ENCODE results near the gene DLX1. TPM values are rescaled to one million over a fixed set of nuclear protein-coding genes. Genes with fewer than 3 reads are reported as not detected.
A peak's percentile ranks its signal among the peaks of the same experiment; 100 is the strongest.
"Not testable (repeated sequence)": the region's sequence is repeated elsewhere in the genome, so short reads cannot be mapped to it uniquely, and the experiment has no call there.

Gene DLX1
- total RNA-seq = 21.6 TPM

DNA sequence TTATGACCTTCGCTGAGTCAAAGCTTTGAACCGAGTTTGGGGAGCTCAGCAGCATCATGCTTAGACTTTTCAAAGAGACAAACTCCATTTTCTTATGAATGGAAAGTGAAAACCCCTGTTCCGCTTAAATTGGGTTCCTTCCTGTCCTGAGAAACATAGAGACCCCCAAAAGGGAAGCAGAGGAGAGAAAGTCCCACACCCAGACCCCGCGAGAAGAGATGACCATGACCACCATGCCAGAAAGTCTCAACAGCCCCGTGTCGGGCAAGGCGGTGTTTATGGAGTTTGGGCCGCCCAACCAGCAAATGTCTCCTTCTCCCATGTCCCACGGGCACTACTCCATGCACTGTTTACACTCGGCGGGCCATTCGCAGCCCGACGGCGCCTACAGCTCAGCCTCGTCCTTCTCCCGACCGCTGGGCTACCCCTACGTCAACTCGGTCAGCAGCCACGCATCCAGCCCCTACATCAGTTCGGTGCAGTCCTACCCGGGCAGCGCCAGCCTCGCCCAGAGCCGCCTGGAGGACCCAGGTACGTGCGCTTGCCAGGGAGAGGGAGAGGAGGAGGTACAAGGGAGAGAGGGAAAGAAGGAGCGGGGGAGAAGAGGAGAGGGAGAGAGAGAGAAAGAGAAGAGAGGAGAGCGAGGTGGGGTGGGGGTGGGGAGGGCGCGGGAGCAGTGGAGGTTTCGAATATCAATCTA lies at the start of gene DLX1:
Gene DLX1, plus strand, starts transcription at position 48 of the 700 bp plus-strand sequence. Its CDS starts 171 bp downstream, at position 219.
- DNase-seq (ENCODE audit: low spot score in 2 of 2) = peak in 1 of 2 donors; percentile 12
- no peak for FAIRE-seq

DNA sequence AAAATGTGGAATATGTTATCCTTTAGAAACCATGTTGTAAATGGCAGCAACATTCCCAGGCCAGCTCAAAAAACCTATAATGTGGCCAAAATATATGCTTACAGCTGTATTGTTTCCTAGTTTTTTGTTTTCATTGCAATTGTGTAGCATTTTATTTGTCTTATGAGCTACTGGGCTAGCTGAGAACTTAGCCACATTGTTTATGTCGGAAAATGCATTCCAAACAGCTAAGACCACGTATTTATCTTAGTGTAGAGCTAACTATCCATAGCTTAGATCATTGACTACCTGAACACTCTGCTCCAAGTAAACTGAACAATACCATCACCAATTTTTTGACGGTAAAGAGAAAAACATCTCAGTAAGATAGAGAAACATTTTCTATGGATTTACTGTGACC lies 47.2 kb upstream of the DLX1 start:
- FAIRE-seq (no peak), DNase-seq (ENCODE audit: low spot score in 2 of 2) (no peak)

DNA sequence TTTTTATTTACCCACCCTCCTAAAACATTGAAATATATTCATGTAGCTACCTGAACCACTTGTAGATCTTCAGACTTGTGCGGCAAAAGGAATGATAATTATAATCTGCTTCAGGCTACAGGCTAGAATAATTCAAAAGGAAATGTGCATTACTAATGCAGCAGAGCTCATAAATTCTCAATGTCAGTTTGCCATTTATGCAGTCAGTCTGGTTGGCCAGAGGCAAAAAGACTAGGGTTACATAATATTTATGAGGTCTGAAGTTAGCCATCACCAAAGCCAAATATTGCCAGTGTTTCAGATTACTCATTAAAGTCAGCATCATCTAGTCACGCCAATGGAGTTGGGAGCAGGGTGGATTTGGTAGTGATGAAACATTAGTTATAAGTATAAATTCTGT lies 46.7 kb upstream of the DLX1 start:
- DNase-seq (ENCODE audit: low spot score in 2 of 2) (no peak), FAIRE-seq (no peak)

DNA sequence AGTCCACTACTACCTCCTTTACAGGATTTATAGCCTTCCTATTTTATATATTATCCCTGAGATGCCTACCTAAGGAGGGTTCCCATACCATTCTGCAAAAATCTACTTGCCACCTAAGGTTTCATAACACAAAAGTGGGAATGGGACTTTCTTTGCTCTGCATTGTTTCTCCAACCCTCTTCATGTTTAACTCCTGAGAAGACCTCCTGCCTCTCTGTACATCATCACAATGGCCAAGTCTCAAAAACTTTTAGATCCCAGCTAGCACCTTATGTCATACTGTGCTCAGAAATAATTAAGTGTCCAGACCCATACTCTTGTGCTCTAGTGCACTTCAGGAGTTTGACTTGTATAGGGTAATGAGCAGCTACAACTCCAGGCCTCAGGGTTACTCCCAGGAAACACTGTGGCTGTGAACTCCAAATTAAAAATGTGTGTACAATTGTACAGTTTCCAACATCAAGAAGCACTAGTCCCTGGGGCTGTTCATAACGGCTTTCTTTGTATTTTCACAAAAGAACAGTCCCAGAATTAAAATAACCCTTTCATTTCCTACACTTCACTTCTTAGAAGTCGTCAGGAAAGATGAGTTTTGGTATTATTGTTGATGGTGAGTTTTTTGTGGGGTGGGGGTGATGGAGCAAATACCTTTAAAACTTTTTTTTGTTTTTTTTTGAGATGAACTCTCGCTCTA lies 46.1 kb upstream of the DLX1 start:
- FAIRE-seq (no peak), DNase-seq (ENCODE audit: low spot score in 2 of 2) (no peak)

DNA sequence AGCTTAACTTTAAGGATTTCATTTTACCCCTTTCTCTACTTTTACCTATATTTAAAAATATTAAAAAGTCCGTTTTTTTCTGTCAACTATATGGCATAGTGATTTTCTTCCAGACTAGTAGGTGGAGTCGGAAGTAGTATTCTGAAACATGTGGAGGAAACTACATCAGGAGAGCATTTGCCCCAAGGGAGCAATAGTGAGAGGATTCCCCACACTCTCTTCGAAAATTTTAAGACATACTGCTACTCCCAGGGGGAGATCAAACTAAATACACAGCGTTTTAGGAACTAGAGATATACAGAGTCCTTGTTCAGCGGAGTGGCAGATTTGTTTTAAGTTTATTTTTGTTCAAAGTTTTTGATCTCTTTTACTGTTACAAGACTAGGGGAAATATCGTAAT lies 45.0 kb upstream of the DLX1 start:
- DNase-seq (ENCODE audit: low spot score in 2 of 2) = no peak
- no peak for FAIRE-seq

DNA sequence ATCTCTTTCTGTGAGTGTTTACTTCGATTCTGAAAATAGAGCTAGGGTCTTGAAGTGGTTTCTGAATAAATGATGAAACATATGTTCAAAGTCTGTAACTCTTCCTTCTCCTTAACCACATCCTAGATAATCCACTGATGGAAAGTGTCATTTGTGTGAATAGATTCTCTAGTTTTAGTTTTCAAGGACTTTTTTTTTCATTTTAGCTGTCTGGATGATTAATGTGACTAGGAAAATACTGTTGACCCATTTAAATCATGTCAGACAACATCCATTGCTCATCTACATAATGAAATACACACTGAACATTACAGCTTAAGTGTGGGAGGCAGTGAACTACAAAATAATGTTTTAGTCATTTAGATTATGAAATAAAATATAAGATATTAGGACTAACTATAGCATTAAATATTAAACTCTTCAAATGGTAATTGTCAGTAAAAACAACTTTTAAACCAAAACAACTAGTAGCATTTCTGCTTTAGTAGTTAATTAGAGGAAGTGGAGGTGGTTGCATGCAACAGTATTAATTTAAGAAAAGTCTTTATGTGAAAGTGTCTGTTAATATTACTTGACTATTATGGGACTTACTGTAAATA lies 39.1 kb upstream of the DLX1 start:
- no peak for FAIRE-seq
- DNase-seq (ENCODE audit: low spot score in 2 of 2) = no peak

DNA sequence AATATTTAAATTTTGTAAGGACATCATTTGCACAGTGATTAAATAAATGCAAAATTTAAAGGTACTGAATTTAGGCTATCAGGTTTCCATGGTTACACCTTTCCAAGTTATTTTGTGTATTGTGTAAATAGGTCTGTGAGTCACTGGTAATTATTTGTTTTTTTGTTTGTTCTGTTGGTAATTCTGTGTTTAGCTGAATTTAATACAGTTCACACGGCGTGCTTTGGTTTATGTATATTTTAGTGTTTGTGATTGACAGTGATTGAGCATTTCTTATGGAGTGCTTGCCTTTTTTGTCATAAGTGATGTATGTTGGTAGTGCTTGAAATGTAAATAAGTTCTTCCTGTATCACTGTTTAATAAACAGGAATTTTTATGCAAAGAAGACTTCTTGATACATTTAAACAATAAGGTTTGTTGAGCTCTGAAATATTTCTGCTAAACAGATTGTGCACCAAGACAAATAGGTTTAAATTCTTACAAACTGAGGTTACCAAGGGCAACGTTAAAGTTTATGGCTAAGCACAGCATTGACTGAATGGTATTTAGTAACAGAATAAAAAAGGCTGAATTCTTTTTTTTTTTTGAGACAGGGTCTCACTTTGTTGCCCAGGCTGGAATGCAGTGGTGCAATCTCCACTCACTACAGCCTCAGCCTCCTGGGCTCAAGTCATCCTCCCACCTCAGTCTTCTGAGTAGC lies 38.3 kb upstream of the DLX1 start:
- FAIRE-seq (no peak), DNase-seq (ENCODE audit: low spot score in 2 of 2) (no peak)

DNA sequence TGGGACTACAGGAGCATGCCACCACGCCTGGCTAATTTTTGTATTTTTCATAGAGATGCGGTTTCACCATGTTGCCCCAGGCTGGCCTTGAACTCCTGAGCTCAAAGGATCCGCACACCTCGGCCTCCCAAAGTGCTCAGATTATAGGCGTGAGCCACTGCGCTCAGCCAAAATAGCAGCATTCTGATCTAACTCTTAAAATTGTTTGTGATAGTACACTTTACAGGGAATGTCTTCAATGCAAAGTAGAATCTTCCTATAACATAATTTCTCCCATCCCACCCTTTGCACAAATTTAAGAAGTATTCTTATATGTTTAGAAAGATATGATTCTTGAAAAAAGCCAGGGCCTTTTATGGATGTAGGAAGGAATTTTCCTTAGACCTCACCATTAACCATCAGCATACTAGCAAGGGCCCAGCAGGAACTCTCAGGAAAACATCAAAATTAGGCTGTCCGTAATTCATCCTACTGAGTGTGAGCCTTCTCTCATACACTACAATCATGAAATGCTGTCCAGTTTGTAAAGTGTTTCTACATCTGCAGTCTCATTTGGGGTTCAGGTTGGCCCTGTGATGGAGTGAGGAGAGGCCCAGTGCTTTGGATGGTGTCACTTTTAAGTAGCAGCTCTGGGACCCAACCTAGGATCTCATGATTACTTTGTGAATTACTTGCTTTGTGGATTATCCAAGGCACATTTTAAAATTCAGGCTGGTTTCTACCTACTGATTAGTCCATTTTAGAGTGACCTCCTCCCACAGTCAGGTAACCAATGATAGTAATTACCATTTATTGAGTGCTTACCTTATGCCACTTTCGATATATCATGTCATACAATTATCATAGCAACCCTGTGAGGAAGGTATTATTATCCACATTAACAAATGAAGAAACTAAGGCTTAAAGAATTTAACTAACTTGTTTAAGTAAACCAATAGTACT lies 37.5 kb upstream of the DLX1 start:
- FAIRE-seq (no peak), DNase-seq (ENCODE audit: low spot score in 2 of 2) (no peak)

DNA sequence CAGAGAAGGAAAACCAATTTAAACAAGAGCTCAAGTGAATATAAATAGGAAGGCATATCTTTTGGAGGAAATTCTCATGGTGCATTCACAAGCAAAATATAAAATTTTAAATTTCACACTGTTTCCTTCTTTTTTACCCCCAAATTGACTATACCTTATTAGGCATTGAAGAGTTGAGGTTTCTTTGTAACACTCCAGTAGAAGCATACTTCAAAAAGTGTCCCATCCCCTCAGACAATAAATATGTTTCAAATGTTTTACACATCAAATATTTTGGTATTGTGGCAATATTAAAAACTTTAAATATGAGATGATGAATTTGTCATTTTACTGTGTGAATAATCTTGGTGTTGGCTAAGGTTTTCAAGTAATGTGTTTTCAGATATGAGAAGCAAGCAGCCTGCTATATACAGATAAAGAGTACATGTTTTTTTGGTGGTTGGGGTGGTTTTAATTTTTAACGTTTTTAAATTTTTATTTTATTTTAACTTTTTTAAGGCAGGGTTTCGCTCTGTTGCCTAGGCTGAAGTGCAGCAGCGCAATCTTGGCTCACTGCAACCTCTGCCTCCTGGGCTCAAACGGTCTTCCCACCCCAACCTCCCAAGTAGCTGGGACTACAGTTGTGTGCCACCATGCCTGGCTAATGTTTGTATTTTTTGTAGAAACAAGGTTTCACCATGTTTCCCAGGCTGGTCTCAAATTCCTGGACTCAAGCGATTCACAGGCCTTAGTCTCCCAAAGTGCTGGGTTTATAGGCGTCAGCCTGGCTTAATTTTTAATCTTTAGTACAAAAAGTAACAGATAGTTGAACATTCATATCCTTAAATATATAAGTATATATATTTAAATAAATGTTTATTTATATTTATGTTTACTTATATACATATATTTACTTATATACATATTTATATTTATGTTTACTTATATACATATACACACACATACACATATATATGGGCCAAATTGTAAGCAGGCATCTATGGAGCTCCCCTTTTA lies 36.5 kb upstream of the DLX1 start:
- DNase-seq (ENCODE audit: low spot score in 2 of 2) (no peak), FAIRE-seq (peak; percentile 39)

DNA sequence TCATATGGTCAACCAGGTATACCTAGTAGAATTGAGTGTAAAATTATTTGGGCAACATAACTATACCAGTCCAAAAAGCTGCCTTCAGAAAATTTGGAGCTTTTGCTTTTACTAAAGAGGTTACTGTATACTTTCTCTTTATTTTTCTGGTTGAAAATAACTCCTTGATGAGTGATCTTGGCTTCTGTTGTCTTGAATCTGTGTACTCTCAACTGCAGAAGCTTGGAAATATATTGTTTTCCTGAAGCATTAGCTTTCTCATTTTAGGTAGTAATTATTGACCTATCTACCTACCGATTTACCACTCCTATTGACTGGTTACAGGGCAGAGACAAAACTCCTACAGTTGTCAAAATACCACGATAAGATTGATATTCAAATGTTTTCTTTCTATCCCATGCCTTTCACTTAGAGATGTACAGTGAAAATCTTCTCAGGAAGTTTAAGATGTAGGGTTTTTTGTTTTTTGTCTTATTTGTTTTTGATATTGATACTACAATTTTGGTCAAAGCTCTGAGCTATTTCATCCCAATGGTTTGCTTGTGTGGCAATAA lies 35.7 kb upstream of the DLX1 start:
- DNase-seq (ENCODE audit: low spot score in 2 of 2) (no peak), FAIRE-seq (no peak)

DNA sequence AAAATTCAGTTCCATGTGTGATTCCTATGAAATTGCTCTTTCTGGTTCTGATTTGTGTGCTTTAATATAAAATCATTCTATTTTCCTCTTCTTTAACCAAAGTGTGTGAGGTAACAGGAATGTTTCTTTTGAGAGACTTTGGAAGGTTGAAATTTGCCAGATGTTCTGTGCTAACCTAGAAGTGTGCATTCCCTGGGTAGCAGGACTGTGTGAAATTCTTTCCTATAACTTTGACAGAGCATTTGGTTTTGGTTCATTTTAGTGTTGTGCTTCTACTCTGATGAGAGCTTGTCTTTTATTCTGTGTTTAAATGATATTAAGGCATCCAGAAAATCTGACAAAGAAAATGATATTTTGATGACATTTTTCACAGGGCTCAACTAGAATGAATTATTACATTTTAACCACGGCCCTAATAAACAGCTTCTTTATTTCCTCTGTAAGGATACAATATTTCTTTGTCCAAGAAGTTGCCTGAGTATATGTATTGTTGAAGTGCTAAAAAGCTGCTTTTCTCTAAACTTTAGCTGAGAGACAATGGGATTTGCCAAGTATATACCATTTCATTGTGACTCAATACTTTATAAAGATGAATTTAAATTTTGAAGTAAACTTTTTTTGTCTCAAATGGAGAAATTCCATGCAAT lies 34.7 kb upstream of the DLX1 start:
- DNase-seq (ENCODE audit: low spot score in 2 of 2) = no peak
- FAIRE-seq = no peak

DNA sequence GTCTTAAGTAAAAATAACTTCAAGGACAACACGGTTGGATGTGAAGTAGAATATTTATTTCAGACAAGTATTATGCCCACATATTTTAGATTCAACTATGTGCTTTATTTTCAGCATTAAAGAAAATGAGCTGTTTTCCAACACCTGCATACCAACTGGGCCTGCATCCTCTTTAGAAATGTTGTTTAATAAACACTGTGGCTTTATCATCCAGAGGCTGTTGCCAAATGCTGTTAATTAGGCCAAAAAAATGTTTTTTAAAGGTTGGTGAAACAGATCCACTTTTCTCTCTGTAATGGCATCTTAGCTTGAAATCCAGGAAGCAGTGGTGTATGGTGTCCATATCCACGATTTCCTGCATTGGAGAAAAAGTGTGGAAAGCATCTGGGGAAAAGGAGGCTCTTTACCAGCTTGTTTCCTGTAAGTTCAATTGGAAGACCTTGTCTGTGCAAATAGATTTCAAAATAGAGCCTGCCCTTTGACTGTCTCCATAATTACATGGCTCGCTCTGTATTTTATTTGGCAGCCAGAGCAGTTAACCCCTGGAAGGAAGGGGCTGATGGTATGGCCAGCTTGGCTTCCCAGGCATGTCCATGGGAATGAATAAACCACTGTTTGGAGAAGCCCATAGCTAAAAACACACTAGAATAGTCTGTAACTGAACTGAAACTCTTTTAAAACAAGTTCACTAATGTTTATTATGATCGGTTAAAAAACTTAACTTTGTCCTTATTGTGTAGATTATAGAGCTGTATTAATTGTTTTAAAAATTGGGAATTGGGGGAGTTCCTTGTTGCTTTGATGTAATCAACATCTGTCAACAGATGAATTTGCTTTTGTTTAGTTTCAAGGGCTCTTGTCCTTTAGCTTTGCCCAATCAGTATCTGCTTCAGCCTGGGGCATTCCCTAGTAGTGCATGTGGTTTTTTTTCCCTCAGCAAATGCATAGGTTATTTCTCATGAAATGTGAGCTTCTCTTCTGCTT lies 33.0 kb upstream of the DLX1 start:
- DNase-seq (ENCODE audit: low spot score in 2 of 2) (no peak), FAIRE-seq (no peak)

DNA sequence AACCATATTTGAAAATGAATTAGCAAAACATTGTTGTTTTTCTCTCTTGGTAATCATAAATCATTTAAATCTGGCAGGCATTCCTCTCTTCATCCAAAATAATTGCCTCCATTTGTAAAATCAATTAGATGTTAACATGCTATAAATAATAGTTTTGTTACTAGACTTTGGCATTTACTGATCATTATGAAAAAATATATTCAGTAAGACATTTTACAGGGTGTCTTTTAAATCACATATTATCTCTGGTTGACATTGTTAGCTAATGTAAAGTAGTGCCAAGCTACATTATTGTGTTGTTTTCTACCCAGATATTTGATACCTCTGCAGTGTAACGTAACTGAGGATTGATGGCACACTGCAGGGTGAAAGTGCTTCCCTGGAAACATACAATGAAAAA lies 31.8 kb upstream of the DLX1 start:
- no peak for FAIRE-seq
- no peak for DNase-seq (ENCODE audit: low spot score in 2 of 2)

DNA sequence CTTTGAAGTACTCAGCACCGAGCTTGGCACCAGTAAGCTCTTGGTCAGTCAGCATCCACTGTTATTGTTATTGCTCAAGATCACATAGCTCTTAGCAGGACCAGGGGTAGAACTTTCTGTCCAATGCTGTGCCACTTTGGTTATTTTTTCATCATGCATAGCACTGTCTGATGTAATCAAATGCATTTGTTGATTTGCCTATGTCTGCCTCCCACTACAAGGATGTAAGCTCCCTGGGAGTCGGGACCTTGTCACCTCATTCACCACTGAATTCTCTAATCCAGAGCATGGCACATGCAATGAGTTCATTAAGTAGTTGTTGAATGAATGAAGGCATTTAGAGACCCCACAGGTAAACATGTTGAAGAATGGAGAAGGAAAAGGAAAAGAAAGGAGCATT lies 29.0 kb upstream of the DLX1 start:
- DNase-seq (ENCODE audit: low spot score in 2 of 2) (no peak), FAIRE-seq (no peak)

DNA sequence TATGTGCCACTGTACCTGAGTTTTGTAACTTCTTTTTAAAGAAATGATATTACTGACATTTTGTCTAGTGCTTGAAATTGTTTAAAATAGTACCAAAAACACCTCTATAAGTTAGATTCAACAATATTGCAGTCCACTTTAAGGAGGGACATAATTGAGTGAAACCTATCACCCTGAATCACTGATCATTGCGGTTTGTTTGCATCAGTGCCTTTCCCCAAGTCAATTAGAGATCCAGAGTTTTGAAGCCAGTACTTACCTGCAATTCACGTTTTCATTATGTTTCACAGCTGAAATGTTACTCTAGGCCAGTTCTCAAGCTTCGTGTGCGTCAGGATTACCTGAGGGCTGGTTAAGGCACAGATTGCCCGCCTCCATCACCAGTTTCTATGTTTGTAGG lies 26.6 kb upstream of the DLX1 start:
- FAIRE-seq (no peak), DNase-seq (ENCODE audit: low spot score in 2 of 2) (no peak)

DNA sequence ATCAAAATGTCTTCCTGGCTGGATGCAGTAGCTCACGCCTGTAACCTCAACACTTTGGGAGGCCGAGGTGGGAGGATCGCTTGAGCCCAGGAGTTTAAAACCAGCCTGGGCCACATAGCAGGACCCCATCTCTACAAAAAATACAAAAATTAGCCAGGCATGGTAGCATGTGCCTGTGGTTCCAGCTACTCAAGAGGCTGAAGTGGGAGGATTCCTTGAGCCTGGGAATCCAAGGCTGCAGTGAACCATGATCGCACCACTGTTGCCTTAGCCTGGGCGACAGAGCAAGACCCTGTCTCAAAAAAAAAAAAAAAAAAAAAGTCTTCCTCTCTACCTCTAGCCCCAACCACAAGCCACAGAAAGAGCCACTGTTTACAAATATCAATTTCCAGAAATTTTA lies 25.2 kb upstream of the DLX1 start:
- DNase-seq (ENCODE audit: low spot score in 2 of 2); FAIRE-seq: not testable (repeated sequence)
